ENCODE data around the gene HRC. TPM values are rescaled to one million over a fixed set of nuclear protein-coding genes. Genes with fewer than 3 reads are reported as not detected.

The HRC gene
- total RNA-seq, 6 experiments from 2014 or later: 0.18 to 0.68 (median 0.19) TPM; not detected in 2

DNA sequence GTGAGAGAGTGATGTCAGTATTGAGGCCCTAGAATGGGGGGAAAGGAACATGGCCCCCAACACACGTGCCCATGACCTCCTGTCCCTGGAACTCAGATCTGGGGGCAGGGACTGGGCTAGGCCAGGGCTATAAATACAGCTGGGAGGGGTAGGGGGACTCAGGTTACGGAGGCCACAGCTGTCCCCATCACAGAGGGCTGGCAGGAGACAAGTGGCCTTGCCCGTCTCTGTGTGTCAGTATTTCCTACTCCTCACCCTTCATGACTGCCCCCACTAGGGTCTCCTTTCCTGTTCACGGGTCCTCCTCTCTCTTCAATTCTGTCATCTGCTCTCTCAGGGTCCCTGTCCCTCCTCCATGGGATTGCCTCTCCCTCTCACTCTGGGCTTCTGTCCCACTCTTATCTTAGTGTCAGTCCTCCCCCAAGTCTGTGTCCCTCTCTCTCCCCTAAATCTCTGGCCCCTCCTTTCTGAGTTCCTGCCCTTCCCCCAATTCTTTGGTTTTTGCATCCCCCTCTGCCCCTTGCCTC, 687 bp upstream of the HRC start:
- ATAC-seq (no peak), DNase-seq (no peak)
- Histone ChIP-seq H3K4me1 (no peaks in the 10 kb centered on the region), H3K27ac (no peak overlapping the region), H3K27me3 (no peaks in the 10 kb centered on the region), H3K4me3 (no peak overlapping the region), H3K36me3 (no peaks in the 10 kb centered on the region), H3K9me3 (no peaks in the 10 kb centered on the region)
- TF ChIP-seq POLR2A (IDR thresholded peaks at IDR 0.05): no peak
- TF ChIP-seq, protein P1, sequence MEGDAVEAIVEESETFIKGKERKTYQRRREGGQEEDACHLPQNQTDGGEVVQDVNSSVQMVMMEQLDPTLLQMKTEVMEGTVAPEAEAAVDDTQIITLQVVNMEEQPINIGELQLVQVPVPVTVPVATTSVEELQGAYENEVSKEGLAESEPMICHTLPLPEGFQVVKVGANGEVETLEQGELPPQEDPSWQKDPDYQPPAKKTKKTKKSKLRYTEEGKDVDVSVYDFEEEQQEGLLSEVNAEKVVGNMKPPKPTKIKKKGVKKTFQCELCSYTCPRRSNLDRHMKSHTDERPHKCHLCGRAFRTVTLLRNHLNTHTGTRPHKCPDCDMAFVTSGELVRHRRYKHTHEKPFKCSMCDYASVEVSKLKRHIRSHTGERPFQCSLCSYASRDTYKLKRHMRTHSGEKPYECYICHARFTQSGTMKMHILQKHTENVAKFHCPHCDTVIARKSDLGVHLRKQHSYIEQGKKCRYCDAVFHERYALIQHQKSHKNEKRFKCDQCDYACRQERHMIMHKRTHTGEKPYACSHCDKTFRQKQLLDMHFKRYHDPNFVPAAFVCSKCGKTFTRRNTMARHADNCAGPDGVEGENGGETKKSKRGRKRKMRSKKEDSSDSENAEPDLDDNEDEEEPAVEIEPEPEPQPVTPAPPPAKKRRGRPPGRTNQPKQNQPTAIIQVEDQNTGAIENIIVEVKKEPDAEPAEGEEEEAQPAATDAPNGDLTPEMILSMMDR (IDR thresholded peaks at IDR 0.05): no peak
- WGBS (ENCODE audit: insufficient coverage, low coverage, low lambda C conversion rate, missing lambda C conversion rate): no CpG with 5 or more reads among the region's 4 CpGs
- intact Hi-C loops (cut with DNase I): no loop called here

DNA sequence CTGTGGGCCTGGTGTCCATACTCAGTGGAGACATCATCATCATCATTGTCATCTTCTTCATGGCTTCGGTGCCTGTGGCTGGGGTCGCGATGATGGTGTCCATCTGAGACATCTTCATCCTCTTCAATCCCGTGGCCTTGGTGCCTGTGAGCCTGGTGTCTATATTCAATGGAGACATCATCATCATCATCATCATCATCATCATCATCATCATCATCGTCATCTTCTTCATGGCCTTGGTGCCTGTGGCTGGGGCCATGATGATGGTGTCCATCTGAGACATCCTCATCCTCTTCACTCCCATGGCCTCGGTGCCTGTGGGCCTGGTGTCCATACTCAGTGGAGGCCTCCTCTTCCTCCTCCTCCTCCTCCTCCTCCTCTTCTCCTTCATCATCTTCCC, 917 bp downstream of the HRC start:
- no peak overlapping the region for H3K4me3 ChIP-seq
- WGBS (ENCODE audit: insufficient coverage, low coverage, low lambda C conversion rate, missing lambda C conversion rate): 96% methylated on average over 6 of the region's 6 CpGs
- no peaks in the 10 kb centered on the region for H3K9me3 ChIP-seq
- H3K4me1 ChIP-seq: peaks cover 0 to 10% (median 0%) of the 10 kb centered on the region in 4 donors
- H3K27me3 ChIP-seq: no peaks in the 10 kb centered on the region
- TF ChIP-seq POLR2A (IDR thresholded peaks at IDR 0.05): no peak
- TF ChIP-seq, protein P1 (IDR thresholded peaks at IDR 0.05): no peak
- H3K27ac ChIP-seq: no peak overlapping the region
- no peak for DNase-seq
- H3K36me3 ChIP-seq: no peaks in the 10 kb centered on the region
- ATAC-seq: no peak
- intact Hi-C loops (cut with DNase I): no loop called here

DNA sequence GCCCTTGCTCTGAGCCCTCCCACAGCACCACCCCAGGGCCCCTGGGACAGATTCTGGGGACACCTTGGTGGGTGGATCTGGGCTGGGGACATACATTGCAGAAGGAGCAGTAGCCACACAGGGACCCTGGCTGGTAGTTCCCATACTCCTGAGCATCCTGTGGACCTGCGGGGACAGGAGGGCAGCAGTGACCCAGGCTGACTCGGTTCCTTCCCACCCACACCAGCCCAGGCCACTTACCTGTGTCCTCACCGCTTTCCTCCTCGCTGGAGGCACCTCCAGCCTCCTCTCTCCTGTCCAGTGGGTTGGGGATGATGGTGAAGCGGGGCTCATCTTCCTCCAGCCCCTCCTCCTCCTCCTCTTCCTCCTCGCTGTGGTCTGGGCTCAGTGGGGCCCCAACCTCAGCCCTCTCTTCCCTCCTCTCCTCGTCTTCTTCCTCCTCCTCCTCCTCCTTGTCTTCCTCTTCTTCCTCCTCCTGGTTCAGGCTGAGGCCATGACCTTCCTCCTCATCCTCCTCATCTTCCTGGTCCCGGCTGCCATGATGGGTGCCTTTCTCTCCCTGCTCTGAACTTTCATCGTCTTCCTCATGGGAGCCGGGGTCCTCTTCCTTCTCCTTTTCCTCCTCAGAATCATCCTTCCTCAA, 1.9 kb downstream of the HRC start:
- H3K36me3 ChIP-seq: no peaks in the 10 kb centered on the region
- TF ChIP-seq, protein P1 (IDR thresholded peaks at IDR 0.05): no peak
- TF ChIP-seq POLR2A (IDR thresholded peaks at IDR 0.05): no peak
- H3K4me1 ChIP-seq: peaks cover 0 to 14% (median 2%) of the 10 kb centered on the region in 4 donors
- DNase-seq (no peak), ATAC-seq (no peak)
- H3K9me3 ChIP-seq: no peaks in the 10 kb centered on the region
- intact Hi-C loops (cut with DNase I): no loop called here
- H3K27ac ChIP-seq: no peak overlapping the region
- no peak overlapping the region for H3K4me3 ChIP-seq
- 78% methylated on average over 6 of the region's 10 CpGs for WGBS (ENCODE audit: insufficient coverage, low coverage, low lambda C conversion rate, missing lambda C conversion rate)
- H3K27me3 ChIP-seq: no peaks in the 10 kb centered on the region

DNA sequence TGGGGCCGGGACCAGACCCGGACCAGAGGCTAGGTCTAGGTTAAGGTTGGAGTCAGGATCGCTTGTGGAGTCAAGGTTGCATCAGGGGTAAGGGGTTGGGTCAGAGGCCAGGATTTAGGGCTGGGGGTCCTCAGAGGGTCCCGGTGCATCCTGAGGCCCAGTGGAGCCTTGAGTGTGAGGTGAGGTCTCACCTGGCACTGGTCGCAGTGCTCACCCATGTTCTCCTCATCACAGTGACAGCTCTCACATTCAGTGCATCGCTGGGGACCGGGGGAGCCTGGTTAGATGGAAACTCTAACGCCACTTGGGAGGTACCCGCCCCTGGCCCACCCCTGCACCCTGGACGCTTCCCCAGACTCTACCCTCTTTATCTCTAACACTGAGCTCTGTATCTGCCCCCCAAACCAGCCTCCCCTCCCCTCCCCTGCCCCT, 3.1 kb downstream of the HRC start:
- Histone ChIP-seq H3K27me3 (no peaks in the 10 kb centered on the region), H3K27ac (no peak overlapping the region), H3K36me3 (no peaks in the 10 kb centered on the region), H3K9me3 (no peaks in the 10 kb centered on the region), H3K4me1 (peaks cover 0 to 14% (median 2%) of the 10 kb centered on the region in 4 donors), H3K4me3 (no peak overlapping the region)
- intact Hi-C loops (cut with DNase I): no loop called here
- WGBS (ENCODE audit: insufficient coverage, low coverage, low lambda C conversion rate, missing lambda C conversion rate): 16% methylated on average over 7 of the region's 10 CpGs
- DNase-seq (no peak), ATAC-seq (no peak)
- TF ChIP-seq POLR2A (IDR thresholded peaks at IDR 0.05): no peak
- TF ChIP-seq, protein P1 (IDR thresholded peaks at IDR 0.05): no peak

Data from right lobe of liver (tissue), 6 donors.